ENCODE results near the gene SLC41A2. TPM values are rescaled to one million over a fixed set of nuclear protein-coding genes. Genes with fewer than 3 reads are reported as not detected.

Gene SLC41A2
- polyA plus RNA-seq, 2 of the 4 experiments (the other 2 are of a cell fraction) = 14.6 to 14.8 TPM

DNA sequence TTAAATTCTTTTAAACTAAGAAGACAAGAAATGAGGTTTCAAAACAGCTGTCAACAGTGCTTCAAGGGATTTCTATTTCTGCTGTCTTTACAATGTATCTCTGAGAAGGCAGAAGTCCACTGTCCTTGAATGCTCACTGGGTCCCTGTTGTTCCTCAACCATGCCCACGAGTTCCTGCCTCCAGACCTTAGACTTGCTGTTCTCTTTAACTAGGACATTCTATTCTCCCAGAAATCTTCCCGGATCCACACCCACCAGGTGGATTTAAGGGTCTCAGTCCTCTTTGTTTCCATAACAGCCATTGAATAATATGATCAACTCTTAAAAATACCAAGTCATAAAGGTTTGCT, 6.7 kb upstream of the SLC41A2 start:
- ChIA-PET POLR2A (no interaction called here), CTCF (interaction anchor here (1.9 kb wide), 1 partner anchor 583 kb away, joined by 4 read pairs; no protein-coding TSS in a partner anchor)
- DNase-seq (ENCODE audit: low read depth in 1 of 2, low spot score in 1 of 2) (no peak), ATAC-seq (no peak), FAIRE-seq (no peak)
- no peak overlapping the region for H3K4me3 ChIP-seq
- no peak overlapping the region for H3K4me2 ChIP-seq
- no peak for TF ChIP-seq FOSB (CRISPR knock-in tag; IDR thresholded peaks at IDR 0.05)
- no peak for TF ChIP-seq GATA3 (IDR thresholded peaks at IDR 0.05; ENCODE audit: borderline replicate concordance)
- TF ChIP-seq SMC3 (IDR thresholded peaks at IDR 0.05) = no peak
- TF ChIP-seq NFE2L2 (conservative IDR thresholded peaks at IDR 0.05; ENCODE audit: low read length) = no peak
- TF ChIP-seq JUN (IDR thresholded peaks at IDR 0.05) = no peak
- TF ChIP-seq EP300 (IDR thresholded peaks at IDR 0.05) = no peak
- TF ChIP-seq HES2 (IDR thresholded peaks at IDR 0.05) = no peak
- TF ChIP-seq E2F6 (IDR thresholded peaks at IDR 0.05; ENCODE audit: borderline replicate concordance, low read depth) = no peak
- no peak for TF ChIP-seq MAX (IDR thresholded peaks at IDR 0.05)
- no peak for TF ChIP-seq MYC (IDR thresholded peaks at IDR 0.05; ENCODE audit: borderline replicate concordance, low read length)
- no peak for TF ChIP-seq SREBF2 (IDR thresholded peaks at IDR 0.05)
- no peak for TF ChIP-seq MAFK (IDR thresholded peaks at IDR 0.05; ENCODE audit: partially characterized antibody)
- no peak for TF ChIP-seq CHD4 (IDR thresholded peaks at IDR 0.05; ENCODE audit: borderline replicate concordance)
- TF ChIP-seq, protein P1, sequence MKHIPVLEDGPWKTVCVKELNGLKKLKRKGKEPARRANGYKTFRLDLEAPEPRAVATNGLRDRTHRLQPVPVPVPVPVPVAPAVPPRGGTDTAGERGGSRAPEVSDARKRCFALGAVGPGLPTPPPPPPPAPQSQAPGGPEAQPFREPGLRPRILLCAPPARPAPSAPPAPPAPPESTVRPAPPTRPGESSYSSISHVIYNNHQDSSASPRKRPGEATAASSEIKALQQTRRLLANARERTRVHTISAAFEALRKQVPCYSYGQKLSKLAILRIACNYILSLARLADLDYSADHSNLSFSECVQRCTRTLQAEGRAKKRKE (CRISPR knock-in tag; IDR thresholded peaks at IDR 0.05; ENCODE audit: low read depth) = no peak
- no peak for TF ChIP-seq NR3C1 (IDR thresholded peaks at IDR 0.05)
- H3K4me1 ChIP-seq = peaks cover 2% of the 10 kb centered on the region
- WGBS (ENCODE audit: missing lambda C conversion rate) = 17% methylated on average over 2 of the region's 2 CpGs
- no peaks in the 10 kb centered on the region for H3K9me3 ChIP-seq
- H3K27ac ChIP-seq = no peak overlapping the region

DNA sequence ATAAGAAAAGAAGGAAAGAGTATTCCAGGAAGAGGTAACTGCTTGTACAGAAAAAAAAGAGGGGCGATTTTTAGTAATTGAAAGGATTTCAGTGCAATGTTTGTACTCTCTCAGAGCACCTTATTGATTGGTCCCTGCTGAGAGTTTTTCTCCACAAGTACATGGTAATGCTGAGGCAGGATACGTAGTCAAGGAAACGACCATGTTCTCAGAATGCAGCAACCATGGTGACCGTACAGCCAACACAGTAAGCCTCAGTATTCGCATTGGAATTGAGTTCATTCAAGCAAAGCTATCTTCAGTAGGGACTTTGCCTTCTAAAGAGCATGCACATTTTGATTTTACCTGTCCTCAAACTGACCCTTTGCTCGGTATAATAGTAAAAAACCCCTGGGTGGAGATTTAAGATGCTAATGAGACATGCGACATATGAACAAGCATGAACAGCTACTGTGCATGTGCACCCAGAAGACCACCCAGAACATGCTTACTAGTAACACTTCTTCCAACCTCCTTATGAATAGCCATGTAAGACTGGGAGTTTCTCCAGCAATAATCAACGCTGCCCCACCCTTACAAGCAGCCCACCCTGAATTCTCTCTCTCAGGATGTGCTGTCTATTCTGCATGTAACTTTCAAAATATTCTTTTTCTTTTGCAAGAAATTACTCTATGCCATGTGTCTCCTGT, 6.2 kb upstream of the SLC41A2 start:
- DNase-seq (ENCODE audit: low read depth in 1 of 2, low spot score in 1 of 2) = no peak
- TF ChIP-seq EHMT2 (IDR thresholded peaks at IDR 0.05; ENCODE audit: low read depth) (no peak), POLR2A (IDR thresholded peaks at IDR 0.05; ENCODE audit: low read length) (no peak), CHD4 (IDR thresholded peaks at IDR 0.05; ENCODE audit: borderline replicate concordance) (no peak), CBX8 (IDR thresholded peaks at IDR 0.05) (no peak), BHLHE40 (IDR thresholded peaks at IDR 0.05; ENCODE audit: low read depth, low read length) (no peak), ZC3H11A (IDR thresholded peaks at IDR 0.05) (no peak), MAZ (IDR thresholded peaks at IDR 0.05; ENCODE audit: borderline replicate concordance, low read depth, low read length) (no peak), NFE2L2 (conservative IDR thresholded peaks at IDR 0.05; ENCODE audit: low read length) (no peak), HOXB13 (CRISPR knock-in tag; IDR thresholded peaks at IDR 0.05; ENCODE audit: low read depth) (no peak), HOXB5 (CRISPR knock-in tag; IDR thresholded peaks at IDR 0.05) (no peak), REST (IDR thresholded peaks at IDR 0.05) (no peak), TP53 (CRISPR knock-in tag; IDR thresholded peaks at IDR 0.05) (no peak)
- TF ChIP-seq, protein P2, sequence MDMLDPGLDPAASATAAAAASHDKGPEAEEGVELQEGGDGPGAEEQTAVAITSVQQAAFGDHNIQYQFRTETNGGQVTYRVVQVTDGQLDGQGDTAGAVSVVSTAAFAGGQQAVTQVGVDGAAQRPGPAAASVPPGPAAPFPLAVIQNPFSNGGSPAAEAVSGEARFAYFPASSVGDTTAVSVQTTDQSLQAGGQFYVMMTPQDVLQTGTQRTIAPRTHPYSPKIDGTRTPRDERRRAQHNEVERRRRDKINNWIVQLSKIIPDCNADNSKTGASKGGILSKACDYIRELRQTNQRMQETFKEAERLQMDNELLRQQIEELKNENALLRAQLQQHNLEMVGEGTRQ (IDR thresholded peaks at IDR 0.05) = no peak
- TF ChIP-seq, protein P3, sequence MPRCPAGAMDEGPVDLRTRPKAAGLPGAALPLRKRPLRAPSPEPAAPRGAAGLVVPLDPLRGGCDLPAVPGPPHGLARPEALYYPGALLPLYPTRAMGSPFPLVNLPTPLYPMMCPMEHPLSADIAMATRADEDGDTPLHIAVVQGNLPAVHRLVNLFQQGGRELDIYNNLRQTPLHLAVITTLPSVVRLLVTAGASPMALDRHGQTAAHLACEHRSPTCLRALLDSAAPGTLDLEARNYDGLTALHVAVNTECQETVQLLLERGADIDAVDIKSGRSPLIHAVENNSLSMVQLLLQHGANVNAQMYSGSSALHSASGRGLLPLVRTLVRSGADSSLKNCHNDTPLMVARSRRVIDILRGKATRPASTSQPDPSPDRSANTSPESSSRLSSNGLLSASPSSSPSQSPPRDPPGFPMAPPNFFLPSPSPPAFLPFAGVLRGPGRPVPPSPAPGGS (IDR thresholded peaks at IDR 0.05) = no peak
- POLR2A ChIA-PET = no interaction called here
- H3K9me3 ChIP-seq = no peaks in the 10 kb centered on the region
- no peak overlapping the region for H3K4me3 ChIP-seq
- CTCF ChIA-PET = interaction anchor here (1.9 kb wide), 1 partner anchor 583 kb away, joined by 4 read pairs; no protein-coding TSS in a partner anchor
- no peak for ATAC-seq
- H3K27ac ChIP-seq = no peak overlapping the region
- H3K4me1 ChIP-seq = peaks cover 7% of the 10 kb centered on the region
- H3K4me2 ChIP-seq = no peak overlapping the region
- FAIRE-seq = no peak
- 63% methylated on average over 8 of the region's 8 CpGs for WGBS (ENCODE audit: missing lambda C conversion rate)
